IMR-90 (cell line): Measurements from ENCODE around the gene IL11. TPM values are rescaled to one million over a fixed set of nuclear protein-coding genes. Genes with fewer than 3 reads are reported as not detected.
A peak's percentile ranks its signal among the peaks of the same experiment; 100 is the strongest.

Experiments used
- ATAC-seq: fragments of 200-7000 bp; cut with Tn5 transposase; 2 replicates; pipeline ENCODE4 v1.9.1; 2020; ENCODE audit warnings: low read depth, mild to moderate bottlenecking, moderate library complexity
- BruUV-seq: library from RNA; stranded (reverse); fragments of 400-500 nt; replicated peaks from 2 replicates; lab custom pipeline; 2021; lab: Mats Ljungman, UMichigan
- CTCF ChIA-PET: fragments of 300-600 bp; formaldehyde crosslinking; extraction: SDS; loops from one replicate; lab custom pipeline; 2021; ENCODE audit warnings: antibody characterized with exemption; lab: Yijun Ruan, JAX
- POLR2A ChIA-PET: fragments of 300-600 bp; sonication (Branson Sonifier 250); formaldehyde crosslinking; loops from one replicate; lab custom pipeline; 2022; ENCODE audit warnings: antibody characterized with exemption; ENCODE audit not compliant: unreplicated experiment; lab: Charles Lee
- DNase-seq: peaks from one replicate; pipeline ENCODE4 v3.0.0; 2013
- H2AFZ ChIP-seq: replicated peaks from 2 replicates; pipeline ENCODE3; 2013; ENCODE audit warnings: low read length, mild to moderate bottlenecking; ENCODE audit not compliant: poor library complexity
- H2AK5ac ChIP-seq: 2 replicates; pipeline ENCODE4 v1.6.1; 2013; ENCODE audit warnings: low read depth, low read length, inconsistent platforms
- H2AK9ac ChIP-seq: replicated peaks from 2 replicates; pipeline ENCODE3; 2013; ENCODE audit warnings: mild to moderate bottlenecking, low read depth, low read length, moderate library complexity; ENCODE audit not compliant: poor library complexity
- H2BK120ac ChIP-seq: 2 replicates; pipeline ENCODE4 v1.6.1; 2013; ENCODE audit warnings: low read depth, low read length, inconsistent platforms
- H2BK15ac ChIP-seq: 3 replicates; pipeline ENCODE4 v1.6.1; 2013; ENCODE audit warnings: low read depth, low read length, inconsistent platforms
- H2BK20ac ChIP-seq: 2 replicates; pipeline ENCODE4 v1.6.1; 2013; ENCODE audit warnings: low read depth, mild to moderate bottlenecking, inconsistent platforms, low read length, moderate library complexity
- H2BK5ac ChIP-seq: 2 replicates; pipeline ENCODE4 v1.6.1; 2013; ENCODE audit warnings: mild to moderate bottlenecking, low read depth, low read length, inconsistent platforms; ENCODE audit not compliant: poor library complexity, severe bottlenecking
- H3K14ac ChIP-seq: replicated peaks from 2 replicates; pipeline ENCODE4 v1.6.1; 2013; ENCODE audit warnings: low read depth, low read length, inconsistent platforms
- H3K18ac ChIP-seq: 2 replicates; pipeline ENCODE4 v1.6.1; 2013; ENCODE audit warnings: low read depth, low read length, control low read depth
- H3K23ac ChIP-seq: 2 replicates; pipeline ENCODE4 v1.6.1; 2013; ENCODE audit warnings: low read depth, low read length, inconsistent platforms
- H3K27ac ChIP-seq: 2 replicates; pipeline ENCODE4 v1.5.1; 2013; ENCODE audit warnings: mild to moderate bottlenecking, control low read depth, low read length; ENCODE audit not compliant: insufficient read depth
- H3K27me3 ChIP-seq: 2 replicates; pipeline ENCODE4 v1.6.1; 2013; ENCODE audit warnings: low read length; ENCODE audit not compliant: control insufficient read depth, insufficient read depth
- H3K36me3 ChIP-seq: 2 replicates; pipeline ENCODE4 v1.6.1; 2013; ENCODE audit warnings: low read length, mixed read lengths; ENCODE audit not compliant: control insufficient read depth, insufficient read depth
- H3K4ac ChIP-seq: 2 replicates; pipeline ENCODE4 v1.6.1; 2013; ENCODE audit warnings: low read depth, low read length, inconsistent platforms
- H3K4me1 ChIP-seq: 2 replicates; pipeline ENCODE4 v1.6.1; 2013; ENCODE audit warnings: low read length, mixed read lengths; ENCODE audit not compliant: control insufficient read depth, insufficient read depth
- H3K4me2 ChIP-seq: 2 replicates; pipeline ENCODE4 v1.6.1; 2013; ENCODE audit warnings: low read depth, mild to moderate bottlenecking, control low read depth, low read length, moderate library complexity
- H3K4me3 ChIP-seq: 2 replicates; pipeline ENCODE4 v1.5.1; 2013; ENCODE audit warnings: low read depth, mild to moderate bottlenecking, control low read depth, low read length, moderate library complexity; ENCODE audit not compliant: insufficient read depth
- H3K56ac ChIP-seq: 2 replicates; pipeline ENCODE4 v1.6.1; 2013; ENCODE audit warnings: low read length, inconsistent platforms; ENCODE audit not compliant: insufficient read depth; ENCODE audit errors: extremely low read depth
- H3K79me1 ChIP-seq, 2 experiments: 2 replicates each; pipeline ENCODE4 v1.6.1; 2013; ENCODE audit warnings: low read length in 2 of 2, inconsistent platforms in 1 of 2, low read depth in 1 of 2
- H3K9ac ChIP-seq: 2 replicates; pipeline ENCODE4 v1.6.1; 2013; ENCODE audit warnings: low read depth, low read length, control low read depth
- H3K9me1 ChIP-seq: 2 replicates; pipeline ENCODE4 v1.6.1; 2013; ENCODE audit warnings: low read length, inconsistent platforms; ENCODE audit not compliant: insufficient read depth
- H3K9me3 ChIP-seq: 2 replicates; pipeline ENCODE4 v1.6.1; 2013; ENCODE audit warnings: low read length; ENCODE audit not compliant: control insufficient read depth, insufficient read depth
- H4K20me1 ChIP-seq: 2 replicates; pipeline ENCODE4 v1.6.1; 2013; ENCODE audit warnings: low read length, inconsistent platforms; ENCODE audit not compliant: insufficient read depth
- H4K5ac ChIP-seq: 2 replicates; pipeline ENCODE4 v1.6.1; 2013; ENCODE audit warnings: mild to moderate bottlenecking, low read depth, low read length, control low read depth
- H4K8ac ChIP-seq, 2 experiments: 2 replicates each; pipeline ENCODE4 v1.6.1; 2013; ENCODE audit warnings: low read depth in 2 of 2, low read length in 2 of 2, control low read depth in 1 of 2, inconsistent platforms in 1 of 2
- H4K91ac ChIP-seq: 2 replicates; pipeline ENCODE4 v1.6.1; 2013; ENCODE audit warnings: low read depth, low read length, inconsistent platforms; ENCODE audit not compliant: insufficient read depth
- FOS ChIP-seq: fragments of 150-350 bp; IDR thresholded peaks from 2 replicates; pipeline ENCODE4 v1.6.1; 2016; ENCODE audit warnings: low read depth, low read length
- POLR2A ChIP-seq: IDR thresholded peaks from 2 replicates; pipeline ENCODE4 v1.6.1; 2012; ENCODE audit warnings: mild to moderate bottlenecking, low read depth, low read length
- RAD21 ChIP-seq: IDR thresholded peaks from 2 replicates; pipeline ENCODE4 v1.6.1; 2012; ENCODE audit warnings: low read length, improper control_type of control experiment
- RCOR1 ChIP-seq: IDR thresholded peaks from 2 replicates; pipeline ENCODE4 v1.6.1; 2012; ENCODE audit warnings: mild to moderate bottlenecking, low read length, improper control_type of control experiment; ENCODE audit not compliant: insufficient replicate concordance
- RFX5 ChIP-seq: IDR thresholded peaks from 2 replicates; pipeline ENCODE4 v1.8.0; 2012; ENCODE audit warnings: low read depth, mild to moderate bottlenecking, low read length, moderate library complexity
- SMC3 ChIP-seq: fragments of 150-350 bp; IDR thresholded peaks from 2 replicates; pipeline ENCODE4 v1.6.1; 2016; ENCODE audit warnings: low read depth, mild to moderate bottlenecking, antibody characterized with exemption, low read length, moderate library complexity
- WGBS, 2 experiments: methylation state at CpG; one replicate each; pipeline versions ENCODE4 v1.1.5 to v1.1.7; 2013; ENCODE audit warnings: missing lambda C conversion rate in 2 of 2; ENCODE audit not compliant: insufficient read length in 1 of 2; ENCODE audit errors: extremely low coverage in 2 of 2; 5-methylcytosine and 5-hydroxymethylcytosine counted together
- dilution Hi-C: fragments of 300-500 bp; cut with HindIII; formaldehyde crosslinking; loops from one replicate; pipeline ENCODE4 v1.14.3; 2018; ENCODE audit warnings: low sequenced_read_pairs; ENCODE audit not compliant: unreplicated experiment
- in situ Hi-C: fragments of 300-500 bp; cut with MboI; formaldehyde crosslinking; loops from 3 replicates; pipeline ENCODE4 v1.14.3; 2019; ENCODE audit warnings: low sequenced_read_pairs, inconsistent platforms, mixed read lengths
- intact Hi-C: fragments of 100-400 bp; cut with micrococcal nuclease; formaldehyde crosslinking; loops from 2 replicates; pipeline ENCODE4 v1.10.0; 2022
- polyA plus RNA-seq, 3 experiments: library from polyadenylated mRNA; depleted of rRNA; stranded (reverse); fragments of >200 nt; gene quantifications; 2 replicates each; pipeline ENCODE4 v1.2.3, GENCODE V29; 2012; ENCODE audit warnings: low replicate concordance in 1 of 3
- total RNA-seq: library from RNA; depleted of rRNA; stranded (reverse); fragments of >200 nt; gene quantifications from 2 replicates; pipeline ENCODE4 v1.2.3, GENCODE V29; 2012
- TF ChIP-seq, protein P1 (sequence below): conservative IDR thresholded peaks from 2 replicates; pipeline ENCODE4 v1.5.1; 2012; ENCODE audit warnings: mild to moderate bottlenecking, low read depth, low read length, improper control_type of control experiment

The IL11 gene
- total and polyA plus RNA-seq, 2 of the 4 experiments (the other 2 are of a cell fraction), result 14.3 to 33.6 TPM

GRCh38 chr19:55418185-55418584 is 47.9 kb upstream of the IL11 start:
- Histone ChIP-seq H3K4me1 (no peaks in the 10 kb centered on the region), H3K14ac (no peak overlapping the region), H2BK15ac (no peak overlapping the region), H4K8ac (no peak overlapping the region), H4K20me1 (no peaks in the 10 kb centered on the region; the same call in 1 of the 2 replicates), H3K9me3 (no peaks in the 10 kb centered on the region), H3K18ac (no peak overlapping the region), H3K27me3 (peaks cover 11% of the 10 kb centered on the region), H2AFZ (peak overlapping the region; percentile 79), H3K23ac (no peak overlapping the region), H4K5ac (no peak overlapping the region), H2AK5ac (peak overlapping the region; percentile 65; the same call in 1 of the 2 replicates), H3K4me2 (no peak overlapping the region), H2BK20ac (no peak overlapping the region), H3K36me3 (no peaks in the 10 kb centered on the region), H3K4me3 (no peak overlapping the region), H2BK120ac (no peak overlapping the region), H2AK9ac (peak overlapping the region; percentile 69), H3K9me1 (no peaks in the 10 kb centered on the region), H3K56ac (no peak overlapping the region), H3K4ac (no peak overlapping the region), H2BK5ac (no peak overlapping the region), H3K79me1 (no peaks in the 10 kb centered on the region), H3K27ac (no peak overlapping the region), H4K91ac (no peak overlapping the region), H3K9ac (no peak overlapping the region)
- POLR2A ChIA-PET, result interaction anchor here (1.3 kb wide), 1 partner anchor 11 kb away, joined by 4 read pairs; the partner anchor contains the start of gene UBE2S
- in situ Hi-C loops (loop anchor here (5.0 kb wide), 1 partner anchor 281 kb away; no protein-coding TSS in a partner anchor), dilution Hi-C loops (no loop called here), intact Hi-C loops (loop anchor here (1.0 to 2.0 kb wide), 4 partner anchors 126 to 330 kb away; partner anchors contain the start of gene PPP6R1)
- ATAC-seq (peak; percentile 99), DNase-seq (peak; percentile 91)
- CTCF ChIA-PET, result interaction anchor here (0.8 to 1.7 kb wide), 8 partner anchors 19 to 278 kb away, joined by 3 to 12 read pairs (median 4); no protein-coding TSS in a partner anchor
- no TSS peak for BruUV-seq
- WGBS, 2 experiments, result 0% methylated on average over 1 of the region's 7 CpGs; no CpG with 5 or more reads in 1 of the 2 experiments
- TF ChIP-seq POLR2A (0 out of 2 replicates have a peak, but pooled peaks have one; percentile 26), SMC3 (peak; percentile 85), RAD21 (peak; percentile 95), FOS (no peak), RFX5 (no peak), RCOR1 (peak; percentile 50)
- TF ChIP-seq, protein P1, sequence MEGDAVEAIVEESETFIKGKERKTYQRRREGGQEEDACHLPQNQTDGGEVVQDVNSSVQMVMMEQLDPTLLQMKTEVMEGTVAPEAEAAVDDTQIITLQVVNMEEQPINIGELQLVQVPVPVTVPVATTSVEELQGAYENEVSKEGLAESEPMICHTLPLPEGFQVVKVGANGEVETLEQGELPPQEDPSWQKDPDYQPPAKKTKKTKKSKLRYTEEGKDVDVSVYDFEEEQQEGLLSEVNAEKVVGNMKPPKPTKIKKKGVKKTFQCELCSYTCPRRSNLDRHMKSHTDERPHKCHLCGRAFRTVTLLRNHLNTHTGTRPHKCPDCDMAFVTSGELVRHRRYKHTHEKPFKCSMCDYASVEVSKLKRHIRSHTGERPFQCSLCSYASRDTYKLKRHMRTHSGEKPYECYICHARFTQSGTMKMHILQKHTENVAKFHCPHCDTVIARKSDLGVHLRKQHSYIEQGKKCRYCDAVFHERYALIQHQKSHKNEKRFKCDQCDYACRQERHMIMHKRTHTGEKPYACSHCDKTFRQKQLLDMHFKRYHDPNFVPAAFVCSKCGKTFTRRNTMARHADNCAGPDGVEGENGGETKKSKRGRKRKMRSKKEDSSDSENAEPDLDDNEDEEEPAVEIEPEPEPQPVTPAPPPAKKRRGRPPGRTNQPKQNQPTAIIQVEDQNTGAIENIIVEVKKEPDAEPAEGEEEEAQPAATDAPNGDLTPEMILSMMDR, result peak; percentile 95
